PC-3 (cell line): ENCODE data around the gene TMEM117. TPM values are rescaled to one million over a fixed set of nuclear protein-coding genes. Genes with fewer than 3 reads are reported as not detected.
"Not testable (repeated sequence)": the region's sequence is repeated elsewhere in the genome, so short reads cannot be mapped to it uniquely, and the experiment has no call there.

Experiments
- ATAC-seq: fragments of 200-7000 bp; cut with Tn5 transposase; 2 replicates; pipeline ENCODE4 v1.9.1; 2020; ENCODE audit warnings: mild to moderate bottlenecking, moderate library complexity
- BruUV-seq: library from RNA; stranded (reverse); fragments of 400-500 nt; replicated peaks from 2 replicates; lab custom pipeline; 2021; lab: Mats Ljungman, UMichigan
- CTCF ChIA-PET: fragments of 300-600 bp; sonication (Branson Sonifier 250); formaldehyde crosslinking; loops from one replicate; lab custom pipeline; 2022; ENCODE audit warnings: antibody characterized with exemption; lab: Charles Lee
- POLR2A ChIA-PET: fragments of 300-600 bp; sonication (Branson Sonifier 250); formaldehyde crosslinking; loops from one replicate; lab custom pipeline; 2022; ENCODE audit warnings: antibody characterized with exemption; ENCODE audit not compliant: unreplicated experiment; lab: Charles Lee
- DNase-seq: peaks from one replicate; pipeline ENCODE4 v3.0.0-alpha.2; 2015
- H2AFZ ChIP-seq: fragments of 300-600 bp; sonication (generic); 2 replicates; pipeline ENCODE4 v1.6.0; 2016; ENCODE audit warnings: antibody characterized with exemption, low read length
- H3F3A ChIP-seq: fragments of 300-600 bp; sonication (generic); one replicate; pipeline ENCODE4 v1.6.0; 2017; ENCODE audit warnings: antibody characterized with exemption, low read length, control low read depth, mild to moderate bottlenecking; ENCODE audit not compliant: unreplicated experiment
- H3K27ac ChIP-seq: fragments of 300-600 bp; sonication (generic); 2 replicates; pipeline ENCODE4 v1.5.1; 2016; ENCODE audit warnings: mild to moderate bottlenecking, low read length
- H3K27me3 ChIP-seq: fragments of 300-600 bp; sonication (generic); 2 replicates; pipeline ENCODE4 v1.6.1; 2016; ENCODE audit warnings: low read length, mixed read lengths
- H3K36me3 ChIP-seq: fragments of 300-600 bp; sonication (generic); 2 replicates; pipeline ENCODE4 v1.6.1; 2016; ENCODE audit warnings: low read depth, mixed run types, low read length, mixed read lengths
- H3K4me1 ChIP-seq: fragments of 300-600 bp; sonication (generic); 2 replicates; pipeline ENCODE4 v1.5.1; 2016; ENCODE audit warnings: low read length; ENCODE audit not compliant: insufficient read depth
- H3K4me2 ChIP-seq: fragments of 300-600 bp; sonication (generic); 2 replicates; pipeline ENCODE4 v1.6.0; 2016; ENCODE audit warnings: low read length
- H3K4me3 ChIP-seq: fragments of 300-600 bp; sonication (generic); 2 replicates; pipeline ENCODE4 v1.5.1; 2016; ENCODE audit warnings: mild to moderate bottlenecking, low read length, mixed read lengths
- H3K79me2 ChIP-seq: fragments of 300-600 bp; sonication (generic); 2 replicates; pipeline ENCODE4 v1.6.1; 2017; ENCODE audit warnings: low read length, mixed read lengths
- H3K9ac ChIP-seq: fragments of 300-600 bp; sonication (generic); 2 replicates; pipeline ENCODE4 v1.6.0; 2016; ENCODE audit warnings: mild to moderate bottlenecking, low read length
- H3K9me2 ChIP-seq: fragments of 300-600 bp; sonication (generic); replicated peaks from 2 replicates; pipeline ENCODE4 v1.6.1; 2016; ENCODE audit warnings: mixed run types, low read length, mixed read lengths
- H3K9me3 ChIP-seq: fragments of 300-600 bp; sonication (generic); 2 replicates; pipeline ENCODE4 v1.6.1; 2016; ENCODE audit warnings: low read length, mixed read lengths
- H4K20me1 ChIP-seq: fragments of 300-600 bp; sonication (generic); 2 replicates; pipeline ENCODE4 v1.6.1; 2016; ENCODE audit warnings: low read length, mixed read lengths
- CTCF ChIP-seq: fragments of 300-600 bp; sonication (generic); conservative IDR thresholded peaks from 2 replicates; pipeline ENCODE4 v1.5.1; 2017; ENCODE audit warnings: antibody characterized with exemption, low read depth, mild to moderate bottlenecking, low read length
- EZH2 ChIP-seq: fragments of 300-600 bp; sonication (generic); IDR thresholded peaks from one replicate; pipeline ENCODE4 v1.6.1; 2017; ENCODE audit warnings: antibody characterized with exemption, mild to moderate bottlenecking, low read length; ENCODE audit not compliant: unreplicated experiment
- EZH2phosphoT487 ChIP-seq: fragments of 300-600 bp; sonication (generic); IDR thresholded peaks from 2 replicates; pipeline ENCODE4 v1.6.1; 2018; ENCODE audit warnings: mild to moderate bottlenecking, antibody characterized with exemption, low read length, borderline replicate concordance
- intact Hi-C: fragments of 100-400 bp; cut with micrococcal nuclease; formaldehyde crosslinking; loops from 2 replicates; pipeline ENCODE4 v1.9.0; 2023
- total RNA-seq: library from RNA; depleted of rRNA; stranded (reverse); fragments of >200 nt; gene quantifications from 2 replicates; pipeline ENCODE4 v1.2.3, GENCODE V29; 2014

Gene TMEM117
- total RNA-seq, 1 experiment from 2014 or later: 9.0 TPM

GRCh38 chr12:43861840-43862150 is 25.9 kb downstream of the TMEM117 start:
- no peaks in the 10 kb centered on the region for H3F3A ChIP-seq
- H3K79me2 ChIP-seq: no peaks in the 10 kb centered on the region
- no peaks in the 10 kb centered on the region for H3K36me3 ChIP-seq
- TF ChIP-seq EZH2: no peak
- no peak for TF ChIP-seq EZH2phosphoT487
- TF ChIP-seq CTCF: no peak
- ATAC-seq (no peak), DNase-seq (no peak)
- POLR2A ChIA-PET: no interaction called here
- no peak overlapping the region for H2AFZ ChIP-seq
- no peak overlapping the region for H3K27ac ChIP-seq
- CTCF ChIA-PET: no interaction called here
- H3K27me3 ChIP-seq: no peaks in the 10 kb centered on the region
- H3K4me3 ChIP-seq: no peak overlapping the region
- intact Hi-C loops: no loop called here
- no peaks in the 10 kb centered on the region for H3K4me1 ChIP-seq
- no peak overlapping the region for H3K4me2 ChIP-seq
- H4K20me1 ChIP-seq: no peaks in the 10 kb centered on the region
- no TSS peak for BruUV-seq
- H3K9me2 ChIP-seq: no peaks in the 10 kb centered on the region
- no peaks in the 10 kb centered on the region for H3K9me3 ChIP-seq
- H3K9ac ChIP-seq: no peak overlapping the region

- no peaks in the 10 kb centered on the region for H3K9me3 ChIP-seq
- no peak for ATAC-seq
- H3K9ac ChIP-seq: no peak overlapping the region
- no TSS peak for BruUV-seq
- peaks cover 3% of the 10 kb centered on the region for H3K4me1 ChIP-seq
- ChIA-PET CTCF (no interaction called here), POLR2A (interaction anchor here (0.5 kb wide), 1 partner anchor 64 kb away, joined by 7 read pairs; no protein-coding TSS in a partner anchor)
- intact Hi-C loops: no loop called here
- no peak overlapping the region for H3K4me2 ChIP-seq
- H3K36me3 ChIP-seq: no peaks in the 10 kb centered on the region
- H3K27me3 ChIP-seq: no peaks in the 10 kb centered on the region
- no peaks in the 10 kb centered on the region for H3F3A ChIP-seq
- H3K9me2 ChIP-seq: no peaks in the 10 kb centered on the region
- no peak for DNase-seq
- no peak overlapping the region for H2AFZ ChIP-seq
- H3K79me2 ChIP-seq: no peaks in the 10 kb centered on the region
- H4K20me1 ChIP-seq: no peaks in the 10 kb centered on the region
- TF ChIP-seq CTCF: no peak
- TF ChIP-seq EZH2phosphoT487: no peak
- TF ChIP-seq EZH2: no peak
- H3K27ac ChIP-seq: no peak overlapping the region
- H3K4me3 ChIP-seq: no peak overlapping the region
These were observed 28.0 kb downstream of the TMEM117 start for GRCh38 chr12:43863770-43864366.

GRCh38 chr12:43864557-43864956 is 28.7 kb downstream of the TMEM117 start:
- BruUV-seq, ATAC-seq: not testable (repeated sequence)

More at GRCh38 chr12:43864557-43864956, 28.7 kb downstream of the TMEM117 start:
- H3F3A ChIP-seq, H4K20me1 ChIP-seq, H3K4me1 ChIP-seq, H3K4me2 ChIP-seq, H3K27ac ChIP-seq, POLR2A ChIA-PET, H3K9me2 ChIP-seq, intact Hi-C loops, H3K79me2 ChIP-seq, H3K9me3 ChIP-seq, H2AFZ ChIP-seq, H3K27me3 ChIP-seq, H3K4me3 ChIP-seq, H3K36me3 ChIP-seq, DNase-seq, H3K9ac ChIP-seq, CTCF ChIA-PET: not testable (repeated sequence)
